Neural cell (in vitro differentiated cells): ENCODE data around the gene STON2. TPM values are rescaled to one million over a fixed set of nuclear protein-coding genes. Genes with fewer than 3 reads are reported as not detected.

Experiments used
- H2AFZ ChIP-seq: fragments of 200-600, 300-800 bp; sonication (generic), shearing (Covaris generic); 2 replicates; pipeline ENCODE4 v1.6.0; 2014; ENCODE audit warnings: low read depth, mild to moderate bottlenecking, antibody characterized with exemption, low read length, moderate library complexity
- H3F3A ChIP-seq: fragments of 200-600 bp; shearing (Covaris generic); 2 replicates; pipeline ENCODE4 v1.6.1; 2016; ENCODE audit warnings: mild to moderate bottlenecking, moderate library complexity, mixed read lengths, antibody characterized with exemption, low read length; ENCODE audit not compliant: insufficient read depth, poor library complexity, severe bottlenecking
- H3K27ac ChIP-seq: fragments of 200-600, 300-800 bp; sonication (generic), shearing (Covaris generic); 2 replicates; pipeline ENCODE4 v1.5.1; 2014; ENCODE audit warnings: mild to moderate bottlenecking, low read length, moderate library complexity
- H3K27me3 ChIP-seq: fragments of 300-800, 200-600 bp; sonication (generic), shearing (Covaris generic); 2 replicates; pipeline ENCODE4 v1.6.0; 2014; ENCODE audit warnings: mild to moderate bottlenecking, low read depth, low read length, moderate library complexity; ENCODE audit not compliant: insufficient read depth
- H3K36me3 ChIP-seq: fragments of 300-800, 200-600 bp; sonication (generic), shearing (Covaris generic); 2 replicates; pipeline ENCODE4 v1.5.1; 2014; ENCODE audit warnings: mild to moderate bottlenecking, antibody characterized with exemption, low read length, moderate library complexity; ENCODE audit not compliant: insufficient read depth
- H3K4me2 ChIP-seq: fragments of 300-800, 200-600 bp; sonication (generic), shearing (Covaris generic); 2 replicates; pipeline ENCODE4 v1.6.0; 2014; ENCODE audit warnings: mild to moderate bottlenecking, low read length
- H3K4me3 ChIP-seq: fragments of 300-800, 200-600 bp; sonication (generic), shearing (Covaris generic); 2 replicates; pipeline ENCODE4 v1.5.1; 2014; ENCODE audit warnings: mild to moderate bottlenecking, low read length, moderate library complexity
- H3K79me2 ChIP-seq: fragments of 200-600 bp; shearing (Covaris generic); replicated peaks from 2 replicates; pipeline ENCODE4 v1.6.0; 2014; ENCODE audit warnings: mild to moderate bottlenecking, low read length, moderate library complexity; ENCODE audit not compliant: insufficient read depth
- H3K9ac ChIP-seq: fragments of 300-800, 200-600 bp; sonication (generic), shearing (Covaris generic); 2 replicates; pipeline ENCODE4 v1.6.1; 2016; ENCODE audit warnings: mild to moderate bottlenecking, low read length, mixed read lengths
- H3K9me2 ChIP-seq: fragments of 200-600 bp; shearing (Covaris generic); 2 replicates; pipeline ENCODE4 v1.6.1; 2016; ENCODE audit warnings: mild to moderate bottlenecking, low read length, mixed read lengths; ENCODE audit not compliant: insufficient read depth
- H3K9me3 ChIP-seq: fragments of 200-600, 300-800 bp; sonication (generic), shearing (Covaris generic); 2 replicates; pipeline ENCODE4 v1.6.1; 2016; ENCODE audit warnings: mild to moderate bottlenecking, mixed run types, low read length, moderate library complexity, mixed read lengths
- H4K20me1 ChIP-seq: fragments of 200-600 bp; shearing (Covaris generic); 2 replicates; pipeline ENCODE4 v1.6.1; 2016; ENCODE audit warnings: mild to moderate bottlenecking, mixed run types; ENCODE audit not compliant: insufficient read depth
- EP300 ChIP-seq: fragments of 450-650 bp; conservative IDR thresholded peaks from 2 replicates; pipeline ENCODE4 v1.6.1; 2014; ENCODE audit warnings: antibody characterized with exemption, mild to moderate bottlenecking, moderate library complexity; ENCODE audit not compliant: poor library complexity, severe bottlenecking
- EZH2 ChIP-seq: fragments of 200-600, 300-800 bp; shearing (Covaris generic), sonication (generic); IDR thresholded peaks from 2 replicates; pipeline ENCODE4 v1.6.1; 2014; ENCODE audit warnings: antibody characterized with exemption, low read length, borderline replicate concordance, mild to moderate bottlenecking; ENCODE audit not compliant: insufficient read depth, poor library complexity, severe bottlenecking
- MXI1 ChIP-seq: fragments of 450-650 bp; conservative IDR thresholded peaks from 2 replicates; pipeline ENCODE4 v1.6.1; 2014; ENCODE audit warnings: antibody characterized with exemption, mild to moderate bottlenecking; ENCODE audit not compliant: poor library complexity, severe bottlenecking
- POLR2AphosphoS5 ChIP-seq: IDR thresholded peaks from 2 replicates; pipeline ENCODE4 v1.6.1; 2012
- RAD21 ChIP-seq: fragments of 450-650 bp; conservative IDR thresholded peaks from 2 replicates; pipeline ENCODE4 v1.6.1; 2014; ENCODE audit warnings: antibody characterized with exemption, mild to moderate bottlenecking, moderate library complexity
- SMC3 ChIP-seq: fragments of 450-650 bp; conservative IDR thresholded peaks from 2 replicates; pipeline ENCODE4 v1.6.1; 2014; ENCODE audit warnings: antibody characterized with exemption, mild to moderate bottlenecking, moderate library complexity; ENCODE audit not compliant: poor library complexity
- TAF1 ChIP-seq: IDR thresholded peaks from 2 replicates; pipeline ENCODE4 v1.6.1; 2012; ENCODE audit warnings: low read depth
- polyA plus RNA-seq: library from polyadenylated mRNA; depleted of rRNA; stranded (reverse); fragments of >200 nt; gene quantifications from 2 replicates; pipeline ENCODE4 v1.2.3, GENCODE V29; 2014
- TF ChIP-seq, protein P1 (sequence below): IDR thresholded peaks from 2 replicates; pipeline ENCODE4 v1.6.1; 2012; ENCODE audit warnings: borderline replicate concordance
- TF ChIP-seq, protein P2 (sequence below): fragments of 450-650 bp; IDR thresholded peaks from 2 replicates; pipeline ENCODE4 v1.5.1; 2014; ENCODE audit warnings: antibody characterized with exemption, mild to moderate bottlenecking, moderate library complexity; ENCODE audit not compliant: poor library complexity, severe bottlenecking

STON2 gene
- polyA plus RNA-seq, 1 donor from 2014 or later, result 11.3 TPM

DNA sequence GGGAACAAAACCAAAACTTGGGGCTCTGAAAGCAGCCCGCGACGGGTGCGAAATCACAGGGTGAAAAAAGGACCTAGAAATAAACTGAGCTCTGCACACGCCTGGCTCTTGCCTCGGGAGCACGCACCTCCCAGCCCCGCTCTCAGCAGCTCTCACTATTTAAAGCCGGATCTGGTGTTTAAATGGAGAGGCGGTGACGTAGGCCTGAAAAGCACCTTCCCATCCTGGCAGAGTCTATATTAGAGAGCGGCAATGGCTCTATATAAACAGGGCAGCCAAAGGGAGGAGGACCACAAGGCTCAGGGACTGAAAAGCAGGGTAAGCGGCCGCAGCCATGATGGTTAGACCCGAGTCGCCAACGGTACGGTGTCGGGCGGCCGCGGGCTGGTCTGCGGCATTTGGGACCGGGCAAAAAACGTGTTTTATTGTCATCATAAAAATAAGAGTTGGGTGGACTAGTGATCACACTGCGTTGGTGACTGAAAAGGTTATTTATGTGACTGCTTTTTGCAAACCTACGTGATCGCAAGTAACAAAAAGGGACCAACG, 180.8 kb downstream of the STON2 start:
- peaks cover 11% of the 10 kb centered on the region for H3F3A ChIP-seq
- H2AFZ ChIP-seq, result peak overlapping the region; percentile 52
- peaks cover 10% of the 10 kb centered on the region for H3K36me3 ChIP-seq
- peak overlapping the region; percentile 98 for H3K9ac ChIP-seq
- peak overlapping the region; percentile 92 for H3K4me2 ChIP-seq
- no peaks in the 10 kb centered on the region for H3K9me2 ChIP-seq
- H3K27ac ChIP-seq, result peak overlapping the region; percentile 100
- peaks cover 45% of the 10 kb centered on the region for H3K79me2 ChIP-seq
- TF ChIP-seq TAF1, result peak; percentile 99
- TF ChIP-seq, protein P1, sequence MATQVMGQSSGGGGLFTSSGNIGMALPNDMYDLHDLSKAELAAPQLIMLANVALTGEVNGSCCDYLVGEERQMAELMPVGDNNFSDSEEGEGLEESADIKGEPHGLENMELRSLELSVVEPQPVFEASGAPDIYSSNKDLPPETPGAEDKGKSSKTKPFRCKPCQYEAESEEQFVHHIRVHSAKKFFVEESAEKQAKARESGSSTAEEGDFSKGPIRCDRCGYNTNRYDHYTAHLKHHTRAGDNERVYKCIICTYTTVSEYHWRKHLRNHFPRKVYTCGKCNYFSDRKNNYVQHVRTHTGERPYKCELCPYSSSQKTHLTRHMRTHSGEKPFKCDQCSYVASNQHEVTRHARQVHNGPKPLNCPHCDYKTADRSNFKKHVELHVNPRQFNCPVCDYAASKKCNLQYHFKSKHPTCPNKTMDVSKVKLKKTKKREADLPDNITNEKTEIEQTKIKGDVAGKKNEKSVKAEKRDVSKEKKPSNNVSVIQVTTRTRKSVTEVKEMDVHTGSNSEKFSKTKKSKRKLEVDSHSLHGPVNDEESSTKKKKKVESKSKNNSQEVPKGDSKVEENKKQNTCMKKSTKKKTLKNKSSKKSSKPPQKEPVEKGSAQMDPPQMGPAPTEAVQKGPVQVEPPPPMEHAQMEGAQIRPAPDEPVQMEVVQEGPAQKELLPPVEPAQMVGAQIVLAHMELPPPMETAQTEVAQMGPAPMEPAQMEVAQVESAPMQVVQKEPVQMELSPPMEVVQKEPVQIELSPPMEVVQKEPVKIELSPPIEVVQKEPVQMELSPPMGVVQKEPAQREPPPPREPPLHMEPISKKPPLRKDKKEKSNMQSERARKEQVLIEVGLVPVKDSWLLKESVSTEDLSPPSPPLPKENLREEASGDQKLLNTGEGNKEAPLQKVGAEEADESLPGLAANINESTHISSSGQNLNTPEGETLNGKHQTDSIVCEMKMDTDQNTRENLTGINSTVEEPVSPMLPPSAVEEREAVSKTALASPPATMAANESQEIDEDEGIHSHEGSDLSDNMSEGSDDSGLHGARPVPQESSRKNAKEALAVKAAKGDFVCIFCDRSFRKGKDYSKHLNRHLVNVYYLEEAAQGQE, result peak; percentile 88
- TF ChIP-seq, protein P2, sequence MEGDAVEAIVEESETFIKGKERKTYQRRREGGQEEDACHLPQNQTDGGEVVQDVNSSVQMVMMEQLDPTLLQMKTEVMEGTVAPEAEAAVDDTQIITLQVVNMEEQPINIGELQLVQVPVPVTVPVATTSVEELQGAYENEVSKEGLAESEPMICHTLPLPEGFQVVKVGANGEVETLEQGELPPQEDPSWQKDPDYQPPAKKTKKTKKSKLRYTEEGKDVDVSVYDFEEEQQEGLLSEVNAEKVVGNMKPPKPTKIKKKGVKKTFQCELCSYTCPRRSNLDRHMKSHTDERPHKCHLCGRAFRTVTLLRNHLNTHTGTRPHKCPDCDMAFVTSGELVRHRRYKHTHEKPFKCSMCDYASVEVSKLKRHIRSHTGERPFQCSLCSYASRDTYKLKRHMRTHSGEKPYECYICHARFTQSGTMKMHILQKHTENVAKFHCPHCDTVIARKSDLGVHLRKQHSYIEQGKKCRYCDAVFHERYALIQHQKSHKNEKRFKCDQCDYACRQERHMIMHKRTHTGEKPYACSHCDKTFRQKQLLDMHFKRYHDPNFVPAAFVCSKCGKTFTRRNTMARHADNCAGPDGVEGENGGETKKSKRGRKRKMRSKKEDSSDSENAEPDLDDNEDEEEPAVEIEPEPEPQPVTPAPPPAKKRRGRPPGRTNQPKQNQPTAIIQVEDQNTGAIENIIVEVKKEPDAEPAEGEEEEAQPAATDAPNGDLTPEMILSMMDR, result peak; percentile 11
- TF ChIP-seq POLR2AphosphoS5, result peak; percentile 96
- TF ChIP-seq EZH2, result no peak
- peak; percentile 96 for TF ChIP-seq MXI1
- peak; percentile 45 for TF ChIP-seq SMC3
- peak; percentile 41 for TF ChIP-seq RAD21
- peak; percentile 48 for TF ChIP-seq EP300
- H4K20me1 ChIP-seq, result no peaks in the 10 kb centered on the region
- H3K4me3 ChIP-seq, result peak overlapping the region; percentile 88
- H3K9me3 ChIP-seq, result no peaks in the 10 kb centered on the region
- no peaks in the 10 kb centered on the region for H3K27me3 ChIP-seq

DNA sequence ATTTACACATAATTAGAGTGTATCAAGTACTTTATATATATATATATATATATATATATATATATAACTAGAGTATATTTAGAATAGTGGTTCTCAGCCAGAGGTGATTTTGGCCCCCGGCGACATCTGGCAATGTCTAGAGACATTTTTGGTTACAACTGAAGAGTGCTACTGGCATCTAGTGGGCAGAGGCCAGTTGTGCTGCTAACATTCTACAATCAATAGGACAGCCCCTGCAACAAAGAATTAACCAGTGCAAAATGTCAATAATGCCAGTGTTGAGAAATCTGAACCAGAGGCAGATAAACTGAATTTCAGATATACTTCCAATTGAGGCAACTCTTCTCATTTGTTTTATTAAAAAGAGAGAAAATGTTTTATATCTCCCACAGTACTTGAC, 188.3 kb downstream of the STON2 start:
- H3F3A ChIP-seq, result no peaks in the 10 kb centered on the region
- no peaks in the 10 kb centered on the region for H4K20me1 ChIP-seq
- H3K27ac ChIP-seq, result no peak overlapping the region
- no peak overlapping the region for H3K4me3 ChIP-seq
- H3K27me3 ChIP-seq, result no peaks in the 10 kb centered on the region
- H3K9ac ChIP-seq, result no peak overlapping the region
- TF ChIP-seq SMC3 (peak; percentile 24), EZH2 (no peak), MXI1 (no peak), POLR2AphosphoS5 (no peak), EP300 (no peak), RAD21 (peak; percentile 41), TAF1 (no peak)
- TF ChIP-seq, protein P2, result peak; percentile 38
- TF ChIP-seq, protein P1, result no peak
- no peaks in the 10 kb centered on the region for H3K9me3 ChIP-seq
- no peaks in the 10 kb centered on the region for H3K9me2 ChIP-seq
- H2AFZ ChIP-seq, result no peak overlapping the region
- H3K4me2 ChIP-seq, result no peak overlapping the region
- H3K79me2 ChIP-seq, result peaks cover 48% of the 10 kb centered on the region
- H3K36me3 ChIP-seq, result peaks cover 15% of the 10 kb centered on the region
